ENCODE measurements around the gene MKLN1.
"Not testable (repeated sequence)": the region's sequence is repeated elsewhere in the genome, so short reads cannot be mapped to it uniquely, and the experiment has no call there.

Gene MKLN1

DNA sequence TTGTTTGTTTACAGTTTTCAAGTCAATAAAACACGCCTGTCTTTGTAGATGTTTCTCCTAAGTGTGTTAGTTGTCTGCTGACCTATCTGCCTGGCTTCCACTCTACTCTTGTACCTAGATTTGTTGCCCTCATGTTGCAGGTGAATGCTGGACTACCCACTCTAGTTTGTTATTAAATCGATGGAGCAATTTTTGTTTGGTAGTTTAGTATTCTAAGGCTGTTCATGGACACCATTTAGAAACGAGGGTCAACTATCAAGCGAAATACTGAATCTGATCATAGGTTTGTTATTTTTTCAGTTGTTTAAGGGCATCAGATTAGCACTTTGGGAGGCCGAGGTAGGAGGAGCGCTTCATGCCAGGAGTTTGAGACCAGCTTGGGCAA, 29.1 kb upstream of the MKLN1 start:
- H3K4me1 ChIP-seq (ENCODE audit: control insufficient read depth, insufficient read depth, low read length, unreplicated experiment), result no peaks in the 10 kb centered on the region
- no peaks in the 10 kb centered on the region for H3K79me2 ChIP-seq (ENCODE audit: control insufficient read depth, insufficient read depth, low read length, unreplicated experiment)
- no peak overlapping the region for H3K4me3 ChIP-seq (ENCODE audit: low read depth, low read length)
- H3K27me3 ChIP-seq (ENCODE audit: insufficient read depth, low read length), result no peaks in the 10 kb centered on the region
- no peak overlapping the region for H3K27ac ChIP-seq (ENCODE audit: low read depth, low read length)
- no peak overlapping the region for H2AFZ ChIP-seq (ENCODE audit: low read length, unreplicated experiment)
- H3K36me3 ChIP-seq (ENCODE audit: insufficient read depth, low read length), result no peaks in the 10 kb centered on the region

DNA sequence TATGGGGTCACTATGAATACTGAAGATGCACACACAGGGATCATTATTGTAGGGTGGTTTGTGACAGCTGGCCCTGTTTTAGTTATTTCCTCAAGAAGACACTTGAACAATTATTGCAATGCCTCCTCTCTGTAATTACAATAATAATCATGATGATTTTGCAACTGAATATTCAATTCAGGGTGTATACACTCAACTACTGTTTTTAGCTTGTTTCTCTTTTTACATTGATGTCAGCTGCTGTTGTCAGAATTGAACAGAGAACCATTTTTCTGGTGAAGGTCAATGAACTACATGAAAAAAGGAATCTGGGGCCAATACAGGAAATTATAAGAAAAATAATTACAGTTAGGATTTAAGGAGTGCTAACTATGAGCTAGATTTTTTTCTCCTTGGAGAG, 28.6 kb upstream of the MKLN1 start:
- Histone ChIP-seq H3K36me3 (ENCODE audit: insufficient read depth, low read length) (no peaks in the 10 kb centered on the region), H2AFZ (ENCODE audit: low read length, unreplicated experiment) (no peak overlapping the region), H3K27ac (ENCODE audit: low read depth, low read length) (no peak overlapping the region), H3K4me3 (ENCODE audit: low read depth, low read length) (no peak overlapping the region), H3K27me3 (ENCODE audit: insufficient read depth, low read length) (no peaks in the 10 kb centered on the region), H3K4me1 (ENCODE audit: control insufficient read depth, insufficient read depth, low read length, unreplicated experiment) (no peaks in the 10 kb centered on the region), H3K79me2 (ENCODE audit: control insufficient read depth, insufficient read depth, low read length, unreplicated experiment) (no peaks in the 10 kb centered on the region)

DNA sequence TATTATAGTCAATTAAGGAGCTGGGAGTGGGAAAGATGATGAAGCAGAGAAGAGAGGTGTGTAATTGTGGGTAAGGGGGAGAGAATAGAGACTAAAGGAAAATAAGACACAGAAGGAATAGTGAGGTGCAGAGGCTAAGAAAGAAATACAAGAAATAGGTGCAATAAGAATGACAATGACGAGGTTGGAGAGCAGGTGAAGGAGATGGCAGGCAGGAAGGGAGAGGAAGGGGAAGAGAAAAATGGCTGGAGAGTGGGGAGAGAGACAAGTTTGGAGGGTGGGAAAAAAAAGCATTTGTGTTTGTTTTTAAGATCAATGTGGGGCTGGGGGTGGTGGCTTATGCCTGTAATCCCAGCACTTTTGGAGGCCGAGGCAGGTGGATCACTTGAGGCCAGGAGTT, 27.6 kb upstream of the MKLN1 start:
- no peaks in the 10 kb centered on the region for H3K4me1 ChIP-seq (ENCODE audit: control insufficient read depth, insufficient read depth, low read length, unreplicated experiment)
- H2AFZ ChIP-seq (ENCODE audit: low read length, unreplicated experiment), result no peak overlapping the region
- no peak overlapping the region for H3K4me3 ChIP-seq (ENCODE audit: low read depth, low read length)
- H3K79me2 ChIP-seq (ENCODE audit: control insufficient read depth, insufficient read depth, low read length, unreplicated experiment), result no peaks in the 10 kb centered on the region
- H3K36me3 ChIP-seq (ENCODE audit: insufficient read depth, low read length), result no peaks in the 10 kb centered on the region
- H3K27ac ChIP-seq (ENCODE audit: low read depth, low read length), result no peak overlapping the region
- H3K27me3 ChIP-seq (ENCODE audit: insufficient read depth, low read length), result no peaks in the 10 kb centered on the region

DNA sequence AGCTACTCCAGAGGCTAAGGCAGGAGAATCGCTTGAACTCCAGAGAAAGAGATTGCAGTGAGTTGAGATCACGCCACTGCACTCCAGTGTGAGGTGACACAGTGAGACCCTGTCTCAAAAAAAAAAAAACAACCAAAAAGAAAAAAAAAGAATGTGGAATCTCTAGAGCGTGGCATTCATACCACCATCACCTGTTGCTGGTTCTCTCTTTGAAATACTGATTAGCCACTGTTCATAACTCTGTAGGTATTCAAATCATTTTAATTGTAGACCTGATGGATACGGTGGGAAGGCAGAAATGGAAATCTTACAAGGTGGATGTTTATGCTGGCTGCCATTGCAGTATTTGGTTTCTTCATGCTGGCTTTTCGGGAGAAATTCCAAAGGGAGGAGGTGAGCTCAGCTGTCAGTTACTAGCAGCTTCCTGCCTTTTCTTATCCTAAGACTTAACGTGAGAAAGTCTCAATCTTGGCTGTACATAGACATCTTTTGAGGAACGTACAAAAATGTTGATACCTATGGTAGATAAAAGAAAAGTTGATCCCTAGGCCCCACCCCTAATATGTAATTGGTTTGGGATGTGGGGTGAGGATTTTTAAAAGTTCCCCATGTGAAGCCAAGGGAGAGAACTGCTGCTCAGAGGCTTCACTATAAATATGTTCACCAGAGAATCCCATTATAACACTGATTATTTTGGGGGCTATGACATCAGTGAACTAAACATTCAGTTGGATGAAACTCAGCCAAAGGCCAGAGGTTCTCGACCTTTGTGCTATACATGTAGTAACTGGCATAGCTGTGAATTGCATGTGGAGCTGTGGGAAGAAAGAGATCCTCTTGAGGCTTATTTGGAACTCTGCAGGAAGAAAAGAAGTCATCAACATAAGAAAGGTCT, 26.9 kb upstream of the MKLN1 start:
- Histone ChIP-seq H3K4me1 (ENCODE audit: control insufficient read depth, insufficient read depth, low read length, unreplicated experiment) (no peaks in the 10 kb centered on the region), H3K36me3 (ENCODE audit: insufficient read depth, low read length) (no peaks in the 10 kb centered on the region), H3K4me3 (ENCODE audit: low read depth, low read length) (no peak overlapping the region), H3K27ac (ENCODE audit: low read depth, low read length) (no peak overlapping the region), H3K79me2 (ENCODE audit: control insufficient read depth, insufficient read depth, low read length, unreplicated experiment) (no peaks in the 10 kb centered on the region), H2AFZ (ENCODE audit: low read length, unreplicated experiment) (no peak overlapping the region), H3K27me3 (ENCODE audit: insufficient read depth, low read length) (no peaks in the 10 kb centered on the region)

DNA sequence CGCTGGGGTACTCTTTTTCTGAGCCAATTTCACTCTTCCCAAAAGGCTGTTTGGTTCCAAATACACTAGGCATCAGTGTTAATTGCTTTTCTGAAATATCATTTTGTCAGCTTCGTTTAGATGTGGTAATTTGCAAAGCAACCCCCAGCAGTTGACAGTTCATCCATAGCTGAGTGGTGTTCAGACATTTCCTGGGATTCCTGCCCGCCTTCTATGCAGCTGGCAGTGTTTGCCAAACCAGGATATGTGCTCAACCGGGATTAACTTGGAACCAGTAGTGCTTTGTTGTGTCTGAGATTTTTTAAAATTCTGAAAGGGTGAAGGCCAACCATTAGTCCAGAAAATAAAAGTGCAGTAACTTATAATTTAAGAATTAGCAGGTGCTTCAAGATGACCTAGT, 25.2 kb upstream of the MKLN1 start:
- H2AFZ ChIP-seq (ENCODE audit: low read length, unreplicated experiment), result no peak overlapping the region
- H3K4me3 ChIP-seq (ENCODE audit: low read depth, low read length), result no peak overlapping the region
- no peak overlapping the region for H3K27ac ChIP-seq (ENCODE audit: low read depth, low read length)
- no peaks in the 10 kb centered on the region for H3K79me2 ChIP-seq (ENCODE audit: control insufficient read depth, insufficient read depth, low read length, unreplicated experiment)
- H3K36me3 ChIP-seq (ENCODE audit: insufficient read depth, low read length), result no peaks in the 10 kb centered on the region
- no peaks in the 10 kb centered on the region for H3K4me1 ChIP-seq (ENCODE audit: control insufficient read depth, insufficient read depth, low read length, unreplicated experiment)
- H3K27me3 ChIP-seq (ENCODE audit: insufficient read depth, low read length), result no peaks in the 10 kb centered on the region

DNA sequence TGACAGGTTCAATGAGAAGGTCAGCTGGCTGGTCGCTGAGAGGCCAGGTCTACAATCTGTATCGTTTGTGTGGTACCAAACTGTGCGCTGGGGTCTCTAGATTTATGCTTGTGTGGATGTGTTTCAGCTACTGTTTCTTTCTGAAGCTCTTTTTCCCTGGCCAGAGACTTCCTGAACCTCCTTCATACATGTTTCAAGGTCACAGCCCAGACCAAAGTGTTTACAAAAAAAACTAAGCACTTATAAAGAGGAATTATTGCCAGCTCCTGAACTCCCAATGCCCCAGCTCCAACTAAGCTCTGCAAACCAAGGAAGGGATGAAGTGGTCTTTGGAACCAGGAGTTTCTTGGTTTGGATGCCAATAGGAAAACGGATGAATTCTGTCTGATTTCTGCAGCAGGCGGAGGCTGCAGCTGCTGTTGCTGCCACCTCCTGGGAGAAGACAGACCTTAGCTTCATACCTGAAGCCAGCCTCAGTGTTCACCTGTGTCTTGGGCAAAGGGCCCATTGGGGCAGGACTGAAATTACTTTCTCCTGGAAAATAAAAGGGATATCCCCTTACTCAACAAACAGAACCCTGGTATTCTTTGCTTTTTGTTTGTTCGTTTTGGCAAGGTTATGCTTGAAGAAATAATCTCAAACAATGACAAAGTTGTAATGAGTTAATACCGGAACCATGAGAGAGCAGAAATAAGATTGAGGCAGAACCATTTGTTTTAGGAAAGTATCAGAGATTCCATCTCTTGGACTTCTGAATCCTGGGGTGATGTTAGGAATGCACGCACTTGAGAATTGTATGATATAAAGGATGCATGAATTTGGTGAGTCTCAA, 24.6 kb upstream of the MKLN1 start:
- Histone ChIP-seq H3K27ac (ENCODE audit: low read depth, low read length) (no peak overlapping the region), H3K4me3 (ENCODE audit: low read depth, low read length) (no peak overlapping the region)

DNA sequence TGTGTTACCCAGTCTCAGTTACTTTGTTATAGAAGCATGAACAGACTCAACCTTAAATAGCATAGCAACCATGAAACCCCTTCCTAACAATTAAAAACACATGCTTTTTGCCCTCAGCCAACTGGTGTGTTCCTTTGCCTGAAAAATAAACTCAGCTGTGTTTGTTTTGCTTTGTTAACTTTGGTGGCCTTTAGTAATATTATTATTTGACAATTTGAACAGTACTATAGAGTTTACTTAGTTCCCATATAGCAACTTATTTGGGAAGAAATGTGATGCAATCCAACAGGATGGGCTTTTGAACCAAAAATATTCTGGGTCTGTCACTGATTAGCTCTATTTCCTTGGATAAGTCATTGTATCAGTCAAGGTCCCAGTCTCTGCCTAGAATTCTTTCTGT, 22.5 kb upstream of the MKLN1 start:
- Histone ChIP-seq H2AFZ (ENCODE audit: low read length, unreplicated experiment) (no peak overlapping the region), H3K36me3 (ENCODE audit: insufficient read depth, low read length) (peaks cover 2% of the 10 kb centered on the region; the same call in 1 of the 2 replicates), H3K27me3 (ENCODE audit: insufficient read depth, low read length) (no peaks in the 10 kb centered on the region), H3K4me3 (ENCODE audit: low read depth, low read length) (no peak overlapping the region), H3K4me1 (ENCODE audit: control insufficient read depth, insufficient read depth, low read length, unreplicated experiment) (no peaks in the 10 kb centered on the region), H3K79me2 (ENCODE audit: control insufficient read depth, insufficient read depth, low read length, unreplicated experiment) (no peaks in the 10 kb centered on the region), H3K27ac (ENCODE audit: low read depth, low read length) (no peak overlapping the region)

More for the DNA sequence above, 24.6 kb upstream of the MKLN1 start:
- Histone ChIP-seq H3K79me2 (ENCODE audit: control insufficient read depth, insufficient read depth, low read length, unreplicated experiment) (no peaks in the 10 kb centered on the region), H3K4me1 (ENCODE audit: control insufficient read depth, insufficient read depth, low read length, unreplicated experiment) (no peaks in the 10 kb centered on the region), H3K36me3 (ENCODE audit: insufficient read depth, low read length) (no peaks in the 10 kb centered on the region), H3K27me3 (ENCODE audit: insufficient read depth, low read length) (no peaks in the 10 kb centered on the region), H2AFZ (ENCODE audit: low read length, unreplicated experiment) (no peak overlapping the region)

DNA sequence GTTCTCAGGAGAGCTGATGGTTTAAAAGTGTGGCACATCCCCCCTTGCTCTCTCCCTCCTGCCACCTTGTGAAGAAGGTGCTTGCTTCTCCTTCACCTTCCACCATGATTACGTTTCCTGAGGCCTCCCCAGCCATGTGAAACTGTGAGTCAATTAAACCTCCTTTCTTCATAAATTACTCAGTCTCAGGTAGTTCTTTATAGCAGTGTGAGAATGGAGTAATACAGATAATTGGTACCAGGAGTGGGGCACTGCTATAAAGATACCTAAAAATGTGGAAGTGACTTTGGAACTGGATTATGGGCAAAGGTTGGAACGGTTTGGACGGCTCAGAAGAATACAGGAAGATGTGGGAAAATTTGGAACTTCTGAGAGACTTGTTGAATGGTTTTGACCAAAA, 21.6 kb upstream of the MKLN1 start:
- H2AFZ ChIP-seq (ENCODE audit: low read length, unreplicated experiment); H3K4me3 ChIP-seq (ENCODE audit: low read depth, low read length); H3K4me1 ChIP-seq (ENCODE audit: control insufficient read depth, insufficient read depth, low read length, unreplicated experiment); H3K27ac ChIP-seq (ENCODE audit: low read depth, low read length); H3K79me2 ChIP-seq (ENCODE audit: control insufficient read depth, insufficient read depth, low read length, unreplicated experiment); H3K27me3 ChIP-seq (ENCODE audit: insufficient read depth, low read length); H3K36me3 ChIP-seq (ENCODE audit: insufficient read depth, low read length): not testable (repeated sequence)

DNA sequence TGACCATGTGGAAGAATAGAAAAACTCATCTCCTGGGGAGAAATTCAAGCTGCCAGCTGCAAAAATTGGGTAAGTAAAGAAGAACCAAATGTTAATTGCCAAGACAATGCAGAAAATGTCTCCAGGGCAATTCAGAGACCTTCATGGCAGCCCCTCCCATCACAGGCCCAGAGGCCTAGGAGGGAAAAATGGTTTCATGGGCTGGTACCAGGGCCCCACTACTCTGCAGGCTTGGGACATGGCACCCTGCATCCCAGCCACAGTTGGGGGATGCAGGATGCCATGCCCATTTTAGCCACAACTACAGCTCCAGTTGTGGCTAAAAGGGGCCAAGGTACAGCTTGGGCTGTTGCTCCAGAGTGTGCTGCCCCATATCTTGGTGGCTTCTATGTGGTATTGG, 20.9 kb upstream of the MKLN1 start:
- Histone ChIP-seq H3K27ac (ENCODE audit: low read depth, low read length) (no peak overlapping the region), H3K36me3 (ENCODE audit: insufficient read depth, low read length) (peaks cover 7% of the 10 kb centered on the region), H3K4me1 (ENCODE audit: control insufficient read depth, insufficient read depth, low read length, unreplicated experiment) (no peaks in the 10 kb centered on the region), H3K27me3 (ENCODE audit: insufficient read depth, low read length) (no peaks in the 10 kb centered on the region), H3K79me2 (ENCODE audit: control insufficient read depth, insufficient read depth, low read length, unreplicated experiment) (no peaks in the 10 kb centered on the region), H3K4me3 (ENCODE audit: low read depth, low read length) (no peak overlapping the region), H2AFZ (ENCODE audit: low read length, unreplicated experiment) (no peak overlapping the region)

DNA sequence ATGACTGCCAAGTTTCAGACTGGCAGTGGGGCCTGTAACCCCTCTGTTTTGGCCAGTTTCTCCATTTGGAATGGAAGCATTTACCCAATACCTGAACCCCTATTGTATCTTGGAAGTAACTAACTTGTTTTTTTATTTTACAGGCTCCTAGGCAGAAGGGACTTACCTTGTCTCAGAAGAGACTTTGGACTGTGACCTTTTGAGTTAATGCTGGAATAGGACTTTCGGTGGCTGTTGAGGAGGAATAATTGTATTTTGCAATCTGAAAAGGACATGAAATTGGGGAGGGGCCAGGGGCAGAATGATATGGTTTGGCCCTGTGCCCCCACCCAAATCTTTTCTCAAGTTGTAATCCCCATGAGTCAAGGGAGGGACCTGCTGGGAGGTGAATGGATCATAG, 20.0 kb upstream of the MKLN1 start:
- H3K4me3 ChIP-seq (ENCODE audit: low read depth, low read length), result no peak overlapping the region
- H3K27me3 ChIP-seq (ENCODE audit: insufficient read depth, low read length), result no peaks in the 10 kb centered on the region
- no peaks in the 10 kb centered on the region for H3K79me2 ChIP-seq (ENCODE audit: control insufficient read depth, insufficient read depth, low read length, unreplicated experiment)
- H2AFZ ChIP-seq (ENCODE audit: low read length, unreplicated experiment), result no peak overlapping the region
- H3K27ac ChIP-seq (ENCODE audit: low read depth, low read length), result no peak overlapping the region
- H3K36me3 ChIP-seq (ENCODE audit: insufficient read depth, low read length), result peaks cover 7% of the 10 kb centered on the region
- no peaks in the 10 kb centered on the region for H3K4me1 ChIP-seq (ENCODE audit: control insufficient read depth, insufficient read depth, low read length, unreplicated experiment)

DNA sequence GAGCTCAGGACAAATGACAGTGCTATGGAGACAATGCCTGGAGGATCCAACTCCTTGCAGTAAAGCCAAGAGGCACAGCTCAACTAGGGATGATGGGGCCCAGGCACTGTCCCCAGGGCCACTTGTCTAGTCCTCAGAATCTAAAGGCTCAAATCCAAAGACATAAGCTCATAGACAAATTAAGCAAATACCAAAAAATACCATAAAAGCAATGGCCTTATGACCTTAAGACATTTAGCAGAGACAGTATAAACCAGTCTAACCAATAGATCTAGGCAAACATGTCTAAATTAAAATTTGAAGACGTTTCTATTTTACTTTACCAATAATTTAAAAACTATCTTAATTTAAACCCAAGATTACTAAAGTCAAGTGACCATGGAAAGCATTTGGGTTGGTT, 14.8 kb upstream of the MKLN1 start:
- Histone ChIP-seq H2AFZ (ENCODE audit: low read length, unreplicated experiment) (no peak overlapping the region), H3K36me3 (ENCODE audit: insufficient read depth, low read length) (peaks cover 13% of the 10 kb centered on the region), H3K79me2 (ENCODE audit: control insufficient read depth, insufficient read depth, low read length, unreplicated experiment) (no peaks in the 10 kb centered on the region), H3K27me3 (ENCODE audit: insufficient read depth, low read length) (no peaks in the 10 kb centered on the region), H3K4me1 (ENCODE audit: control insufficient read depth, insufficient read depth, low read length, unreplicated experiment) (no peaks in the 10 kb centered on the region), H3K4me3 (ENCODE audit: low read depth, low read length) (no peak overlapping the region), H3K27ac (ENCODE audit: low read depth, low read length) (no peak overlapping the region)

All from ACC112 (cell line).